Astrocyte (in vitro differentiated cells and primary cell): ENCODE results near the gene NFU1. TPM values are rescaled to one million over a fixed set of nuclear protein-coding genes. Genes with fewer than 3 reads are reported as not detected.
"Not testable (repeated sequence)": the region's sequence is repeated elsewhere in the genome, so short reads cannot be mapped to it uniquely, and the experiment has no call there.

Source experiments
- DNase-seq: peaks from one replicate; pipeline ENCODE4 v3.0.0-alpha.2; 2010; ENCODE audit warnings: low read depth
- FAIRE-seq: peaks from 2 replicates; lab custom pipeline; 2011; peaks lifted over from hg19 to GRCh38; lab: Jason Lieb, UNC
- H2AFZ ChIP-seq: 2 replicates; pipeline ENCODE4 v1.6.0; 2012; ENCODE audit warnings: low read depth, low read length, inconsistent platforms
- H3K27ac ChIP-seq: 2 replicates; pipeline ENCODE4 v1.5.1; 2011; ENCODE audit warnings: low read depth, low read length, inconsistent platforms
- H3K27me3 ChIP-seq: 2 replicates; pipeline ENCODE4 v1.6.0; 2011; ENCODE audit warnings: low read length, inconsistent platforms; ENCODE audit not compliant: insufficient read depth
- H3K36me3 ChIP-seq: 2 replicates; pipeline ENCODE4 v1.5.1; 2011; ENCODE audit warnings: low read length, inconsistent platforms; ENCODE audit not compliant: insufficient read depth
- H3K4me1 ChIP-seq: 2 replicates; pipeline ENCODE4 v1.5.1; 2011; ENCODE audit warnings: low read length, inconsistent platforms; ENCODE audit not compliant: insufficient read depth
- H3K4me2 ChIP-seq: 2 replicates; pipeline ENCODE4 v1.6.0; 2012; ENCODE audit warnings: low read length, inconsistent platforms
- H3K4me3 ChIP-seq: 2 replicates; pipeline ENCODE4 v1.5.1; 2011; ENCODE audit warnings: low read depth, mild to moderate bottlenecking, low read length, inconsistent platforms; ENCODE audit not compliant: insufficient read depth
- H3K79me2 ChIP-seq: 2 replicates; pipeline ENCODE4 v1.6.0; 2012; ENCODE audit warnings: mild to moderate bottlenecking, low read length, inconsistent platforms; ENCODE audit not compliant: insufficient read depth
- H3K9ac ChIP-seq: 2 replicates; pipeline ENCODE4 v1.6.0; 2012; ENCODE audit warnings: mild to moderate bottlenecking, low read length, inconsistent platforms
- H3K9me3 ChIP-seq: 2 replicates; pipeline ENCODE4 v1.5.1; 2012; ENCODE audit warnings: low read depth, mild to moderate bottlenecking, low read length, inconsistent platforms; ENCODE audit not compliant: insufficient read depth
- H4K20me1 ChIP-seq: 2 replicates; pipeline ENCODE4 v1.6.0; 2012; ENCODE audit warnings: low read length, inconsistent platforms; ENCODE audit not compliant: insufficient read depth
- H3K27ac Mint-ChIP-seq: one replicate; pipeline ENCODE4 v1.8.0; 2021; ENCODE audit warnings: mild to moderate bottlenecking, mixed read lengths; ENCODE audit not compliant: unreplicated experiment
- H3K27me3 Mint-ChIP-seq: one replicate; pipeline ENCODE4 v1.8.0; 2021; ENCODE audit warnings: low read depth, mixed read lengths; ENCODE audit not compliant: unreplicated experiment
- H3K36me3 Mint-ChIP-seq: one replicate; pipeline ENCODE4 v1.8.0; 2021; ENCODE audit warnings: low read depth, mixed read lengths; ENCODE audit not compliant: unreplicated experiment
- H3K4me1 Mint-ChIP-seq: one replicate; pipeline ENCODE4 v1.8.0; 2021; ENCODE audit warnings: low read depth, mixed read lengths; ENCODE audit not compliant: unreplicated experiment
- H3K4me3 Mint-ChIP-seq: one replicate; pipeline ENCODE4 v1.8.0; 2021; ENCODE audit warnings: mild to moderate bottlenecking, moderate library complexity, mixed read lengths; ENCODE audit not compliant: unreplicated experiment
- H3K9me3 Mint-ChIP-seq: one replicate; pipeline ENCODE4 v1.8.0; 2021; ENCODE audit warnings: mild to moderate bottlenecking, mixed read lengths; ENCODE audit not compliant: unreplicated experiment
- EZH2 ChIP-seq: IDR thresholded peaks from 2 replicates; pipeline ENCODE4 v1.6.1; 2012; ENCODE audit warnings: mild to moderate bottlenecking, low read length, inconsistent platforms; ENCODE audit not compliant: insufficient read depth
- total RNA-seq: library from RNA; stranded (reverse); gene quantifications from 2 replicates; pipeline ENCODE4 v1.2.1, GENCODE V29; 2021
- TF ChIP-seq, protein P1 (sequence below): IDR thresholded peaks from 2 replicates; pipeline ENCODE4 v1.5.1; 2011; ENCODE audit warnings: low read depth, mild to moderate bottlenecking, inconsistent platforms, low read length, moderate library complexity; ENCODE audit not compliant: insufficient read depth

Gene NFU1
- total RNA-seq, 1 donor from 2014 or later, result 46.6 TPM

DNA sequence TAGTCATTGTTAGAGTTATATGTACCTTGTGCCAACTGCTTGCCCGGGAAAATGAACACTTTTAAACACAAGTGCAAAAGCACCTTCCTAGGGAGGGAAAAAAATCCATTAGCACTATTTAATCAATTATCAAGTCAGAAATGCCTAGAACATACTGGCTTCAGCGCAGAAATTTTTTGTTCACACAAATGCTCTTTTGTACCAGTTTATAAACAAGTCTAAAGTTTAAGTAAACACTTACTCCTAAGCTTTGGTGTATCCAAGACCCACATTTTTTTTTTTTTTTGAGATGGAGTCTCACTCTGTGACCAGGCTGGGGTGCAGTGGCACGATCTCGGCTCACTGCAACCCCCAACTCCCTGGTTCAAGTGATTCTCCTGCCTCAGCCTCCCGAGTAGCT lies 80.8 kb downstream of the NFU1 start:
- Mint-ChIP-seq H3K36me3 (peaks cover 6% of the 10 kb centered on the region), H3K4me1 (no peaks in the 10 kb centered on the region), H3K27me3 (no peaks in the 10 kb centered on the region), H3K27ac (no peak overlapping the region), H3K9me3 (no peaks in the 10 kb centered on the region), H3K4me3 (no peak overlapping the region)
- Histone ChIP-seq H3K9ac (no peak overlapping the region), H3K79me2 (peaks cover 11% of the 10 kb centered on the region), H4K20me1 (peaks cover 37% of the 10 kb centered on the region), H3K4me1 (no peaks in the 10 kb centered on the region), H3K27me3 (no peaks in the 10 kb centered on the region), H2AFZ (no peak overlapping the region), H3K36me3 (peaks cover 59% of the 10 kb centered on the region), H3K4me2 (no peak overlapping the region), H3K4me3 (no peak overlapping the region), H3K27ac (no peak overlapping the region), H3K9me3 (no peaks in the 10 kb centered on the region)
- no peak for FAIRE-seq
- TF ChIP-seq, protein P1, sequence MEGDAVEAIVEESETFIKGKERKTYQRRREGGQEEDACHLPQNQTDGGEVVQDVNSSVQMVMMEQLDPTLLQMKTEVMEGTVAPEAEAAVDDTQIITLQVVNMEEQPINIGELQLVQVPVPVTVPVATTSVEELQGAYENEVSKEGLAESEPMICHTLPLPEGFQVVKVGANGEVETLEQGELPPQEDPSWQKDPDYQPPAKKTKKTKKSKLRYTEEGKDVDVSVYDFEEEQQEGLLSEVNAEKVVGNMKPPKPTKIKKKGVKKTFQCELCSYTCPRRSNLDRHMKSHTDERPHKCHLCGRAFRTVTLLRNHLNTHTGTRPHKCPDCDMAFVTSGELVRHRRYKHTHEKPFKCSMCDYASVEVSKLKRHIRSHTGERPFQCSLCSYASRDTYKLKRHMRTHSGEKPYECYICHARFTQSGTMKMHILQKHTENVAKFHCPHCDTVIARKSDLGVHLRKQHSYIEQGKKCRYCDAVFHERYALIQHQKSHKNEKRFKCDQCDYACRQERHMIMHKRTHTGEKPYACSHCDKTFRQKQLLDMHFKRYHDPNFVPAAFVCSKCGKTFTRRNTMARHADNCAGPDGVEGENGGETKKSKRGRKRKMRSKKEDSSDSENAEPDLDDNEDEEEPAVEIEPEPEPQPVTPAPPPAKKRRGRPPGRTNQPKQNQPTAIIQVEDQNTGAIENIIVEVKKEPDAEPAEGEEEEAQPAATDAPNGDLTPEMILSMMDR, result no peak
- TF ChIP-seq EZH2, result no peak
- no peak for DNase-seq

DNA sequence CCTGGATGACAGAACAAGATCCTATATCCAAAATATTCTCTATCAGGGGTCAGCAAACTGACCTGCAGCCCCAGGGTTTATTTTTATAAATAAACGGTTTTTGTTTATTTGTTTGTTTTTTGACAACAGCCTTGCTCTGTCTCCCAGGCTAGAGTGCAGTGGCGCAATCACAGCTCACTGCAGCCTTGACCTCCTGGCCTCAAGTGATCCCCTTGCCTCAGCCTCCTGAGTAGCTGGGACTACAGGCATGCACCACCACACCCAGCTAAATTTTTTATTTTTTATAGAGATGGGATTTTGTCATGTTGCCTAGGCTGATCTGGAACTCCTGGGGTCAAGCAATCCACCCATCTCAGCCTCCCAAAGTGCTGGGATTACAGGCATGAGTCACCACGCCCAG lies 82.3 kb downstream of the NFU1 start:
- H3K27me3 Mint-ChIP-seq, H3K9me3 Mint-ChIP-seq, H3K27ac Mint-ChIP-seq, FAIRE-seq, H3K4me2 ChIP-seq, H2AFZ ChIP-seq, H3K9me3 ChIP-seq, H3K4me1 ChIP-seq, H3K27me3 ChIP-seq, H3K27ac ChIP-seq, H3K36me3 Mint-ChIP-seq, H3K9ac ChIP-seq, DNase-seq, H3K4me3 ChIP-seq, H3K4me1 Mint-ChIP-seq, H3K4me3 Mint-ChIP-seq: not testable (repeated sequence)
- Histone ChIP-seq H4K20me1 (peaks cover 45% of the 10 kb centered on the region), H3K79me2 (peaks cover 15% of the 10 kb centered on the region), H3K36me3 (peaks cover 59% of the 10 kb centered on the region)

DNA sequence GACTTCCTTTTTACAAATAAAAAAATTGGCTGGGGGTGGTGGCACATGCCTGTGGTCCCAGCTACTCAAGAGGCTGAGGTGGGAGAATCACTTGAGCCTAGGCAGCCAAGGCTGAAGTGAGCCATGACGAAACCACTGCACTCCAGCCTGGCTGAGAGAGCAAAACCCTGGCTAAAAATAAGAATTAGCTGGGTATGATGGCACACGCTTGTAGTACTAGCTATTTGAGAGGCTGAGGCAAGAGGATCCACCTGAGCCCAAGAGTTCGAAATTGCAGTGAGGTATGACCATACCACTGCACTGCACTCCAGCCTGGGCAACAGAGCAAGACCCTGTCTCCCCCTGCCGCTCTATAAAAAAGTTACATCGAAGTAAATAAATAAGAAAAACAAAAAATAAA lies 83.9 kb downstream of the NFU1 start:
- H3K27me3 Mint-ChIP-seq, result no peaks in the 10 kb centered on the region
- peaks cover 15% of the 10 kb centered on the region for H3K79me2 ChIP-seq
- no peak for FAIRE-seq

More for the DNA sequence above, 83.9 kb downstream of the NFU1 start:
- Mint-ChIP-seq H3K4me3 (no peak overlapping the region), H3K4me1 (no peaks in the 10 kb centered on the region), H3K9me3 (no peaks in the 10 kb centered on the region), H3K36me3 (peaks cover 15% of the 10 kb centered on the region), H3K27ac (no peak overlapping the region)
- no peaks in the 10 kb centered on the region for H3K9me3 ChIP-seq
- no peak overlapping the region for H2AFZ ChIP-seq
- no peaks in the 10 kb centered on the region for H3K4me1 ChIP-seq
- H3K36me3 ChIP-seq, result peaks cover 59% of the 10 kb centered on the region
- H3K27me3 ChIP-seq, result no peaks in the 10 kb centered on the region
- TF ChIP-seq, protein P1, result no peak
- TF ChIP-seq EZH2, result no peak
- H4K20me1 ChIP-seq, result peaks cover 55% of the 10 kb centered on the region
- no peak overlapping the region for H3K4me3 ChIP-seq
- H3K4me2 ChIP-seq, result no peak overlapping the region
- H3K27ac ChIP-seq, result no peak overlapping the region
- no peak overlapping the region for H3K9ac ChIP-seq
- no peak for DNase-seq
